HS-27A (cell line): ENCODE results near the gene TARBP1.
"Not testable (repeated sequence)": the region's sequence is repeated elsewhere in the genome, so short reads cannot be mapped to it uniquely, and the experiment has no call there.

Experiments used
- DNase-seq: peaks from one replicate; pipeline ENCODE4 v3.0.0-alpha.2; 2012; ENCODE audit warnings: low read depth, missing footprints

TARBP1 gene

GRCh38 chr1:234478481-234479309, at the start of gene TARBP1:
Gene TARBP1, minus strand, starts transcription at chr1:234479179. Its CDS starts 76 bp downstream, at chr1:234479103.
- no peak for DNase-seq

DNA sequence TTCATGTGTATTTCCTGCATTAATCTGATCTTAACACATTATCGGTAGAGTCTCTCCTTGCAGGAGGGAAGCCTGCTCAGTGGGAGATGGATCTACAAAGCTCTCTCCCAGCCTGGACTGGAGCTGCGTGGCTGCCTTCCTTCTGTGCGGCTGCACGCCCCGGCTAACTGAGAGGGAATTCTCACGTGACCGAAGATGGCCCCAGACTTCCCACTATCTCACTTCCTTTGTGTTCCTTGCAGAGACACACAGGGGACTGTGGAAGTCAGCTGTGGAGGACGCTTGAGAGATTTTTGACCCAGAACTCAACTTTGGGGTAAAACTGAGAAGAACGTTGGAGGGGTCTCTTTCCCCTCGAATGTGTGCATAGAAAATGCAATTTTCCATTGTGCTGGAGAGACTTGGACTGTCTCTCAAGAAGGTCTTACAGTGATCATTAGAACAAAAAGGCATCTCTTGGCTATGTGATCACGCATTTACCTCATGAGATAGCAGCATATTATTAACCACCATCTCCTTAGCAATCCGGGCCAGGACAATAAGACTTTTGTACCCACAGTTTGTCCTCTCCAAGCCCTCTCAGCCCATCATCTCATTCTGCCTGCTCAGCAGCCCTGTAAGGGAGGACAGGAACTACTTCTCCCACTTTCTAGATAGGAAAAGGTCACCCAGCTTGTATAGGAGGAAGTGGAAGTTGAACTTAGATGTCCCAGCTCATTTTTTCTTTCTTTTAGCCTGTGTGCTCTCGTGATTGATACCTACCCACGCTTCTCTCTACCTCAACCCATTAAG, 49.3 kb upstream of the TARBP1 start:
- DNase-seq = no peak

DNA sequence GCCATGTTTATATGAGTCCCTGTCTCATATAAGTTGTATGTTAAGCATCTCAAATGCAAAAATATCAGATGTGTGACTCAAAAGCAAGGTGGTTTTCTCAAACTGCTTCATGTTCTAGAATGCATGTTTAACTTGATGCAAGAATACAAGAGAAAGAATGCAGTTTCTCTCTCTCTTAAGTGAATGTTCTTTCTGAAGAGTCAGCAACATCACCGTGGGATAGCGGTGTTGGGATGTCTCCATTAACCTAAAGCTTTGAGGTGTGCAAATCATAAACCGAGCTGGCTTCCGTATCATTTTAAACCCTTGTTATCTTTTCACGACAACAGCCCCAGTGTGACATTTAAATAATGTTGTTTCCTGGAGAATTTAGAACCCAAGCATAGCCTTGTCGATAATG, 48.4 kb upstream of the TARBP1 start:
- no peak for DNase-seq

- no peak for DNase-seq
These were observed 47.9 kb upstream of the TARBP1 start for GRCh38 chr1:234526922-234527321.

GRCh38 chr1:234525099-234525799, 46.3 kb upstream of the TARBP1 start:
- no peak for DNase-seq

DNA sequence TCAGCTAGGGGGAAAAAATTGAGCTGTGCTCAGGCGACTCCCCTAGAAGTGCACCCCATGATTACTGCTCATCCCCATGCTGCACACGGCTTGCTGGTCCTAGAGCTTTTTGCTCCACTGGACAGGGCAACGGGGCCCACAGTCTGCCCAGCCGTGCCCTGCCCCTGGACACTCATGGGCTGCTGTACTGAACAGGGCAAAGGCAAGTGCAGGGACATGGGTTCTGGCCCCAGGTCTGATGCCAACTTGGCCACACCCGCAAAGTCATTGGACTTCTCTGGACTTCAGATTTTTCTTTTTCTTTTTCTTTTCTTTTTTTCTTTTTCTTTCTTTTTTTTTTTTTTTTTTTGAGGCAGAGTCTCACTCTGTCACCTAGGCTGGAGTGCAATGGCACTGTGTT, 42.9 kb upstream of the TARBP1 start:
- DNase-seq = no peak

- DNase-seq = no peak
These were observed 42.2 kb upstream of the TARBP1 start for GRCh38 chr1:234520908-234521817.

DNA sequence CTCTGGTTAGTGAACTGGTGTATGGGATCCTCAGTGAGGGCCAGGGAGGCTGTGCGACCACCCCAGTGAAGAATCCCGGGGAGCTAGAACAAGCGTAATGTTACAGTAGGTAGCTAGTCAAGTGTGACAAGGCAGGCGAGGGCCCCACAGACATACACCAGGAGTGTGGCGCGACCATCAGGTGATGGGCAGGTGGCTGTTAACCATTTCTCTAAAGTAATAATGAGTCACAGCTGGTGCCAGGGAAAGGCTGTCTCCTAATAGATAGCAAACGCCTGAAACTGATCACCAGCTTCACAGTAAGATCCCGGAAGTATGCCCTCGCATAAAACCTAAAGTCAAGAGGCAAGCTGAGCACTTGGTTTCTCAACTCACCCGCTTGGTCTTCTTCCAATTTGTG, 40.5 kb upstream of the TARBP1 start:
- DNase-seq = no peak

- no peak for DNase-seq
These were observed 39.9 kb upstream of the TARBP1 start for GRCh38 chr1:234518876-234519275.

GRCh38 chr1:234518086-234518485, 39.1 kb upstream of the TARBP1 start:
- DNase-seq = not testable (repeated sequence)

GRCh38 chr1:234517110-234517802, 38.3 kb upstream of the TARBP1 start:
- DNase-seq = no peak

DNA sequence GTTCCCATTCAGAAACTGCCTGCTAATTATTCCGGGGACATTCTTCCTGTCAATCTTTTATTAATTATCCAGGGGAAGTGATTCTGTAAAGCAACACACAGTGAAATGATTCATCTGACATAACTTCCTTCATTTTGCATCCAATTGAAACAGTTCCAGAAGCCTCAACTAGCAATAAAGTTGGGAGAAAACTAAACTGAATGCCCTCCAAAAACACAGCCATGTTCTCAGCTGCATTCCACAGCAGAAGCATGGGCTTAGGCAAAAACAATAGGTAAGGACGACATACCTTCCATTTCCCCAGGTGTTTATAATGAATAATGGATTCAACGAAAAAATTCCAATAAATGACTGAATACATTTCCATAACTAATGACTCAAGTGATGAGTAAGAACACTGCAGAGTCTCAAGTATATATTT, 36.9 kb upstream of the TARBP1 start:
- no peak for DNase-seq

- DNase-seq = no peak
These were observed 36.4 kb upstream of the TARBP1 start for GRCh38 chr1:234515411-234515810.

DNA sequence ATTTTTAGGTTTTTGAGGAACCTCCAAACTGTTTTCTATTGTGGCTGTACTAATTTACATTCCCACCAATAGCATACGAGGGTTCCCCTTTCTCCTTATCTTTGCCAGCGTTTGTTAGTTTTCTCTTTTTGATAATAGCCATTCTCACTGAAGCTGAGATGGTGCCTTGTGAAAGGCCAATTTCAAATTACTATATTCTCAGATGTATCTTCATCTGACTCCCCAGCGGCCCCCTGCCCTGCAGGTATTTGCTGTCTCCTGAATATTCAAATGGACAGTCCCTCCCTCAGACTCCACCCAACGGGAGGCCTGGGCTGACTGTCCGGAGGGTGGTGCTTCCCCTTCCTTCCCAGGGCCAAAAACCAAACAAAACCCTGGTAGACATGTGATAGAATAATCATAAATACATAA, 33.5 kb upstream of the TARBP1 start:
- no peak for DNase-seq

GRCh38 chr1:234509457-234510328, 30.7 kb upstream of the TARBP1 start:
- no peak for DNase-seq

- no peak for DNase-seq
These were observed 28.8 kb upstream of the TARBP1 start for GRCh38 chr1:234507626-234508387.

DNA sequence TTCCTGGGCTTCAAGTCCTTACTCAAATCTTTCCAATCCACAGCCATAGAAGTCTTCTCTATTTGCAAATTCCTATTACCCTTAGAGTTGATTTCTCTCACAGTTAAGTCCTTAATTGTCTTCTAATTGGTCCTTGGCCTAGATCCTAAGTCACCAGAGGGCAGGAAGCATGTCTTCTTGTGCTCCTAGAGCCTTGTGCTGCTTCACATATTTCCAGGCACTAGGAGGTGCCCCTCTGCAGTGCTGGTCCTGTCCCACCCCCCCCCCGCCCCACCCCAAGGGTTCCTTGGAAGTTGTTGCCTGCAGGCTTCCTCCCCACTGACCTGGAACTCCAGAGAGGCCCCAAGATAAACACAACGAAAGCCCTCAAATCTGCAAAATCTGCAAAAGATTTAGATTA, 28.1 kb upstream of the TARBP1 start:
- no peak for DNase-seq

DNA sequence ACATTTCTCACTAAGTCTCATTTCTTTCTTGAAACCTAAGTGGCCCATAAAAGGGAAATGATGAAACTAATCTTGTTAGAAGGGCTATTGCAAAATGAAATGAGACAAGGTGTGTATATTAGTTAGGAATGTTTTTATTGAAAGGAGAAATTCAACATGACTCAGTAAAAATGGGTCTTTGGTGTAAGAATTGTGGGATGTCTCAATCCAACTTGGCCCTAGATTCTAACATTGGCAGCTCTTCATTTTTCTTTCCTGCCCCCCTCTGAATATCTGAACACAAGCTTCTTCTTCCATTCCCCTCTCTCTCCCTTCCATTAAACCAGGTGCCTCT, 26.8 kb upstream of the TARBP1 start:
- DNase-seq = no peak
